Right ventricle myocardium superior (tissue), 1 donor: ENCODE measurements around the gene PRMT3. TPM values are rescaled to one million over a fixed set of nuclear protein-coding genes. Genes with fewer than 3 reads are reported as not detected.
"Not testable (repeated sequence)": the region's sequence is repeated elsewhere in the genome, so short reads cannot be mapped to it uniquely, and the experiment has no call there.

ENCODE experiments used
- ATAC-seq: fragments of 200-7000 bp; cut with Tn5 transposase; one replicate; pipeline ENCODE4 v1.9.1; 2020; ENCODE audit warnings: mild to moderate bottlenecking; ENCODE audit not compliant: poor library complexity
- DNase-seq: peaks from one replicate; pipeline ENCODE4 v3.0.0-alpha.2; 2020
- intact Hi-C: fragments of 100-400 bp; cut with DNase I; formaldehyde crosslinking; loops from one replicate; pipeline ENCODE4 v1.11.2; 2022
- total RNA-seq: library from RNA; stranded (reverse); fragmentation: NEBNext Ultra II Directional; extraction: Animal tissue kit (Norgen Biotek cat#: 25700); gene quantifications from one replicate; pipeline ENCODE4 v1.2.1, GENCODE V29; 2021
- donor health status: DM: no; HTN: yes; CAD: no; lungs with severe emphysema.

Gene PRMT3
- total RNA-seq, 1 donor from 2014 or later: 13.3 TPM

DNA sequence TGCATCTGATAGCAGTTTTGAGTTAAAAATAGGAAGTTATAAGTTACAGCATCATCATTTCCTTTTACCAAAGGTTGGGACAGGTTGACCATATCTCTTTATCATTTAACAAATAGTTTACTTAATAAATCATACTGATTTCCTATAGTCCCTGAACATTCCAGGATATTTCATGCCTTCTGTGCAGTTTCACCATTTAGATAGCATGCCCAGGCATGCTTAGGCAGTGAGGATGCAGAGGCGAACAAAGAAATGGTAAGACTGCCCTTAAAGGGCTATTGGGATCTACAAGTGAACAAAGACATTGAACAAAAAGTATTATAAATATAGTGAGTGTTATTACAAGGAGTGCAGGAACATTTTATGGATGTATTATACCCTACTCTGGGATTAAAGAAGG lies 96.4 kb downstream of the PRMT3 start:
- ATAC-seq (no peak), DNase-seq (no peak)
- intact Hi-C loops: no loop called here

DNA sequence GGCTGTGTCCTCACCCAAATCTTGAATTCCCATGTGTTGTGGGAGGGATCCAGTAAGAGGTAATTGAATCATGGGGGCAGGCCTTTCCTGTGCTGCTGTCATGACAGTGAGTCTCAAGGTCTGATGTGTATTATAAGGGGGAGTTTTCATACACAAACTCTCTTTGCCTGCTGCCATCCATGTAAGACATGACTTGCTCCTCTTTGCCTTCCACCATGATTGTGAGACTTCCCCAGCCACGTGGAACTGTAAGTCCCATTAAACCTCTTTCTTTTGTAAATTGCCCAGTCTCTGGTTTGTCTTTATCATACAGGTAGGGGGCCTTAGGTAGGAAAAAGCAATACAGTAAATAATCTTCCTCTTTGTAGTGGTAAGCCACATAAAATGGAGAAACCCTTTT lies 96.9 kb downstream of the PRMT3 start:
- DNase-seq, intact Hi-C loops, ATAC-seq: not testable (repeated sequence)

DNA sequence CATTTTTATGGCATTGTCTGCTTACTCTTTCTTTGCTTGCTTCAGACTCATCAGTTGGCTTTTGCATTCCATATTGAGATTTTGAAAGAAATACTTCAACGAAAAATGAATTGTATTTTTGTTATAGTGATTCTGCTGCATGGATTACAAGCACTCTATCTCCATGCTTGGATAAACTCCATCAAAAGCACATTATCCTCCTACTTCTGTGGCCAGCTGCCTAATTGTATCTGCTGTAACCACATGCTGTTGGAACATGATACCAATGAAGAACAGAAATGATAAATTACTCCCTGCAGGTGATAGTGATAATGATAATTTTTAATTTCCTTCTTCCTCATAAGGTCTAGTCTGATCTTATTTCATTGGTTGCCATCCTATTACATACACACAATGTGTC lies 100.8 kb downstream of the PRMT3 start:
- intact Hi-C loops: no loop called here
- ATAC-seq (no peak), DNase-seq (no peak)

DNA sequence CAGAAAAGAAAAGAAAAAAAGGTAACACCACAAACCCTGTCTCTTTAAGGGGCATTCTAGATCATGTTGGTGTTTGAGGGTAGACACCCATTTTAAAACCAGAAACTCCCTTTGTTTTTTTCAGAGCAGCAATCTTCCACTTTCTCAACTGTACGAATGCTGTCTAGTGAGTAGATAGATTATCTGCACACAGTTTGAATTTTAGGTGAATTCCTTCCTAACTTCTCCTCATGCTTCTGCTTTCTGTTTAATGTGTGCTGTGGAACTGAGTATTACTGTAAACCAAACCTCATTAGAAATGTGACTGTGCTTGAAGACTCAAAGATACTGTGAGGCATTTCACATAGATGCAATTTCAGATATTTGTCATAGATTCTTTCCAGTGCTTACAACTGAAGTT lies 102.4 kb downstream of the PRMT3 start:
- ATAC-seq (no peak), DNase-seq (no peak)
- intact Hi-C loops: no loop called here

DNA sequence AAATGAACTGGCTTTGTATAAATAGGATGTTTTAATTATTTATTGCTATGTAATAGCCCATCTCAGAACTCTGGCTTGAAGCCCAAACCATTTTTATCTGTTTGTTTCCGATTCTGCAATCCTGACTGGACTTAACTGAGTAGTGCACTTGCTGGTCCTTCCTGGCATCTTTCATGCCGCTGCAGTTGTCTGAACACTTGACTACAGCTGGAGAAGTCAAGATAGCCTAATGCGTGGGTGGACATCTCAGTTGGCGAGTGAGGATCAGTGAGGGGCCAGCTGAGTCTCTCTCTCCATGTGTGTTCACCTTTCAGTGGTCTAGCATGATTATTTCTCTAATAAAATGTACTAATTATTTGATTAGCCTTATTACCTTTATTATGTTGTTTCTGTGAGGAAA lies 105.8 kb downstream of the PRMT3 start:
- intact Hi-C loops: no loop called here

DNA sequence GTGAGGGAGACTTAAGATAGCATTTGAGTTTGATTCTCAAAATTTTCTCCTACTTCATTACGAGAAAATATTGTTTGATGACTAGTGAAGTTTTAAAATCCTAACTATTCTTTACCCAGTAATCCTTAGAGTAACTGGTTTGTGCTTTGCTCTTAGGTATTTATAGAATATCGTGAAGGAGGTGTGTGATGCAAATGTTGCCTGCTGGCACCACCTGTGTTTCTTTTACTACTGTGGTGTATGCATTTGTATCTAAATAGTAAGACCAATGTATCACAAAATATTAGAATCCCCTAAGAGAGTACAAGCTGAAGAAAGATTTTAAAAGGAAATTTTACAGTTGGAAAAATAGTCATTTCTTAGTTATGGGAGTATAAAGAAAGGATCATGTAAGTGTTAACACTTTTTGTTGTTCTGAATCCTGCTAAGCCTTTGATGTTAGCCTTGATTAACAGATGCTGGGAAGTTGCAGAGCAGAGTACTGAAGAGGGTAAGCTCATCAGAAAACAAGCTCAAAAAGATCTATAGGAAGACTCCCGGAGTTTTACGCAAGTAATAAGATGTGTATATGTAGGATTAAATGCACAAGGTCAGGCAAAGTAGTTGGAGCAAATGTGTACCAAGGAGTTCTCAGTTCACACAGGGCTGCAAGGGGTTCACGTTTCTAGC lies 109.7 kb downstream of the PRMT3 start:
- no peak for DNase-seq
- intact Hi-C loops: no loop called here
- no peak for ATAC-seq

More for the DNA sequence above, 105.8 kb downstream of the PRMT3 start:
- ATAC-seq: no peak
- DNase-seq: no peak

DNA sequence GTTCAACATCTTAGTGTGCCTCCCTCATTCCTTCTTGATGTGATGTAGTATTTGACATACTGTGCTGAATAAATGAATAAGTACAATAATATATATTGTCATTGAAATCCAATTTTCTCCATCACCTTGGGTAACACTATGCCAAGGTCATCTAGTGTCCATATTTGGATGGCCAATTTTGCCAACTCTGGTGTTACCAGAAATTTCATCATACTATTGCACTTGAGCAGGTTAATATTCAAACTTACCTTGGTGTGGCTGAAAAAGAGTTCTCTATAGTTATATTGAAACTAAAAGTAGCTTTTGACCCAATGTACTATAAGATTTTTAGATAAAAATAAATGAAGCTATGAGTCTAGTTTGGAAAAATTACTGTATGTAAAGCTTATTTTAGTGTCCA lies 113.7 kb downstream of the PRMT3 start:
- intact Hi-C loops: no loop called here
- DNase-seq (no peak), ATAC-seq (no peak)

DNA sequence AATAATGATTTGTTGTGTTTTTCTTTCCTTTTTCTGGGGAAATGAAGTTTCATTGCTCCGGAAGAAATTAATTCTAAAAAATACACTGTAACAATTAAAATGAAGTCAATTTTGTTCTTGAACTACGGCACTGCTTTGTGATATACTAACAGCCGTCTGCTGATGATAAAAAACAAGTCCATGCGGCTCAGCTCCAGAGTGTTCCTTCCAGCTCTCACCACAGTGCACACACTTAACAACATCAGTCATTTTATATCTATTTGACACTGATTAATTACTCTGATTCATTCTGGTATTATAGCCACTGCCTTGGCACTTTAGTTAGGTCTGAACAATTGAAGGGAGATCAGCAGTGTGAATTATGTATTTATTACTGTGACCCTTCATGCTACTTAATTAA lies 114.5 kb downstream of the PRMT3 start:
- ATAC-seq (no peak), DNase-seq (no peak)
- intact Hi-C loops: no loop called here

DNA sequence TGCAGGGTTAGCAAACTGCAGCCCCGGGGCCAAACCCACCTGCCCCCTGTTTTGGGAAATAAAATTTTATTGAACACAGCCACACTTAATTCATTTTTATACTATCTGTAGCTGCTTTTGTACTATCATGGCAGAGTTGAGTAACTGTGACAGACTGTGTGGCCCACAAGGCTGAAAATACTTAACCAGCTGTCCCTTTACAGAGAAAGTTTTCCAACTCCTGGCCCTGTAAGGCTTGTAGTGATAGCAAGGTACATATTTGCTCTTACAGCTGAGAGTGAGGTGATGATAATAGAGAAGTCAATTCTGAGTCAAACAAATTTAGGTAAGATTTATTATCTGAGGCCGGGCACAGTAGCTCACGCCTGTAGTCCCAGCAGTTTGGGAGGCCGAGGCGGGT lies 124.5 kb downstream of the PRMT3 start:
- ATAC-seq (peak; percentile 48), DNase-seq (no peak)
- intact Hi-C loops: no loop called here

DNA sequence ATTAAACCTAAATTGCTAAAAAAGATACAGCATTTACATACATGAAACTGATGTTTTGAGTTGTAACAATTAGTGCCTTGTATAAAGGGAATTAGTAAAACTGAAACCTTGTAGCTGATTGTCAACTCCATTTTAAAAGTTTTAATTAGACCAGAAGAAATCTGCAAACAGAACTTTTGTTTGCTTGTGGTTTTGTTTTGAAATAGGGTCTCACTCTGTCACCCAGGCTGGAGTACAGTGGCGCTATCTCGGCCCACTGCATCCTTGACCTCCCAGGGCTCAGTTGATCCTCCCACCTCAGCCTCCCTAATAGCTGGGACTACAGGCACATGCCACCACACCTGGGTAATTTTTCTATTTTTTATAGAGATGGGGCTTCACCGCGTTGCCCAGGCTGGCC lies 125.4 kb downstream of the PRMT3 start:
- intact Hi-C loops: no loop called here
- ATAC-seq (no peak), DNase-seq (no peak)

DNA sequence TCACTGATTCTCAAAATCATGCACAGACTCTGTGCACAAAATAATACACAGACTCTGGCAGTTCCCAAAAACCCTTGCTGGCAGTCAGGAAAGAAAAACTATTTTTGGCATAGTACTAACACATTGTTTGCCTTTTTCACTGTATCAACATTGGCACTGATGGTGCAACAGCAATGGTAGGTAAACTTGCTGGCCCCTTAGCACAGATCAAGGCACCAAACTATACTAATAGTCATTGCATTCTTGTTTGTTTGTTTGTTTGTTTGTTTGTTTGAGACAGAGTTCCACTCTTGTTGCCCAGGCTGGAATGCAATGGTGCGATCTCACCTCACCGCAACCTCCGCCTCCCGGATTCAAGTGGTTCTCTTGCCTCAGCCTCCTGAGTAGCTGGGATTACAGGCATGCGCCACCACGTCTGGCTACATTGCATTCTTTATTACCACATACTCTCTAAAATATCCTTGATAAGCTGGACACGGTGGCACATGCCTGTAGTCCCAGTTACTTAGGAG lies 130.9 kb downstream of the PRMT3 start:
- DNase-seq (no peak), ATAC-seq (peak; percentile 86)
- intact Hi-C loops: no loop called here

DNA sequence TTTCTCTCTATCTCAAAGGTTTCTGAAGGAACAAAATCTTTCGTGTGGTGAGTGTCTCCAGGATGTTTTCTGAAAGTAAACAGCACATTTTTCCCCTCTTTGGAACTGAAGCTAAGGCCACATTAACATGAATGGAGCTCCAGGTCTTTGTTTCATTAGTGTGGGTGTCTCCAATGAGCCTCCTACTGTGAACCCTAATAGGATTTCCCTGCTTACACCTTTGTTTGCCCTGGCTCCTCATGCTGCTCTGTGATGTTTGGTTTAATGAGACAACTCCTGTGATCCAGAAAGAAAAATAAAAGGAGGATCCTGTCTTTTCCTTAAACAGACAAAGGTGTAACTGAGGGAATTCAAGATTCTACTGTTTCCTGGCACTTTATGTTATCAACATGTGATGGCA lies 135.0 kb downstream of the PRMT3 start:
- DNase-seq (no peak), ATAC-seq (no peak)
- intact Hi-C loops: no loop called here

DNA sequence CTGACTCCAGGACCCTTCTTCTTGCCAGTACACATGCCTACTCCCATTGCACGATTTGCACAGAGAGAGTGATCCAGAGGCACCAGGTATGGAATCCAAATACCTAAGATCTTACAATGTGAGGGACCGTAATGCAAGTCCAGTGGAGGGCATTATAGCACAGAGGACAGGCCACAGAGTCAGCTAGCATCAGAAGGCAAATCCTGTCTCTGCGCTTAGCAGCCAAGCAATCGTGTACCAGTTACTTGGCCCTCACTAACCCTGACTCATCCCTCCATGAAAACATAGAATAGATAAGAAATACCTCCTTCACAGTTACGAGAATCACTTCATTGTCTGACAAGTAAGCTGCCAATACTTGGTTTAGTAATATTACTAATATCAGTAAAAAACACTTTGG lies 142.2 kb downstream of the PRMT3 start:
- ATAC-seq (no peak), DNase-seq (no peak)
- intact Hi-C loops: no loop called here

DNA sequence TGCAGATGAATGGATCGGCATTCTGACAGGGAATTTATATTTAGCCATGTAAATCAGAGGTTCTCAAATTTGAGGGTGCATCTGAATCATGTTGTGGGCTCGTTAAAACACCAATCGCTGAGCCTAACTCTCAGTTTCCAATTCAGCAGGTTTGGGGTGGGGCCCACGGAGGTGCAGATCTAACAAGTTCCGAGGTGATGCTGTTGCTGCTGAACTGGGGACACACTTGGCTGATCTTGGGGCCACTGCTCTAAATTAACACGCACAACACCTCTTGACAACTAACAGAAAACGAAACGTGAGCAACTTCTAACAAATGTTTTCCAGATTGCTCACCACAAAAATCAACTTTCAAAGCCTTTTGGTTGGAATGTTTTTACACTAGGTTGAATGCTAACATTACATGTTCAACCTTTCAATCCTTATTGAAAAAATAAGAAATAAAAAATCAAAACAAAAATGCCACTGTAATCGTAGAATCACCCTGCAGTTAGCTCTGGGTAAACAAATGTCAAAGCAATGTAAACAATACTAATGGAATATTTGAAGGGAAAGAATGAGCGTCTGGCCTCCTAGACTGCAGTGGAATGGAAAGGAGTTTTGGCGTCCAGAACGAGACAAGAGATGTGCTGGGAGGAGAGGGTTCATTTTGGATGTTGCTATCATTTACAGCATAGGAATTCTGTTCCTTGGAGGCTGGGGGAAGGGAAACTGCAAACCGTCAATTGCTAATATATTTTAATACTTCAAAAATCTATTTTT lies 143.6 kb downstream of the PRMT3 start:
- DNase-seq (no peak), ATAC-seq (no peak)
- intact Hi-C loops: no loop called here

DNA sequence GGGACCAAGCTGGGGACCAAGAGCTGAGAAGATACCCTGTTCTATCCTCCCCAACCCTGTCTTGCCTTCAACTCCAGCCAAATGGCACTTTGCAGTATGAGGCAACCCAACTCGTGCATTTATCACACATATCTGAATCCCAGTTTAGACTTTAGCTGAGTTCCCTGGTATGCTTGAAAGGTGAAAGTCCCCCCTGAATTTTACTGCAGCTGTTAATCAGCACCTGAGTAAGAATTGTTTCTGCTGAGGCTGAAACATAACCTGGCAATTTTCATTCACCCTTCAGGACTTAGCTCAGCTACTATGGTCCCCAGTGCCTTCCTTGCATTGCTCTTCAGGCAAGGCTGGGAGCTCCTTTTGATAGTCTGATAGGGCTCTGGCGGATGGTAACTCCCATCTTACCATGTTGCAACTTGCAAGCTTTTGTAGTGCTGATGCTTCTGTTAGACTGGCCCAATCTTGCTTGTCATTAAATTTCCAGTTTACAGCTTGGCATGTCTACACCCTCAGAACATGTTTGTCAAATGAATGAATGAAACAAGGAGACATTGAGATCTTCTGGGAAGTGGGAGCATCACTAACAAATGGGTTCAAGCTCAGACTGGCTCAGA lies 147.9 kb downstream of the PRMT3 start:
- no peak for DNase-seq
- no peak for ATAC-seq
- intact Hi-C loops: no loop called here

DNA sequence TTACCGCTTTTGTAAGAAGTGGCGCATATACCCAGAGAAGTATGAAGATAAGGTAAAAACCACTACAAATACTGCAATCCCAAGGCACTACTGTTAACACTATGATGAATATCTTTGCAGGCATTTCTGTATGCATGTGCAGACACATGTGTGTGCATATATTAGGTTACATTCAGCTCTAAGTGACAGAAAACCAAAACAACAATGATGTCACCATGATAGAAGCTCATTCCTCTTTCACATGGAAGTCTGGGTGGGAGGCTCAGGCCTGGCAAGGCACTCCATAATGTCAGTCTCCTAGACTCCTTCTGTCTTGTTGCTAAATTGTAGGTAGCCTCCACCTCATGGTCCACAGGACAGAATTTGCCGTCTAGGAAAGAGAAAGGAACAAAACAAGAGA lies 148.8 kb downstream of the PRMT3 start:
- ATAC-seq: no peak
- intact Hi-C loops: no loop called here
- no peak for DNase-seq

DNA sequence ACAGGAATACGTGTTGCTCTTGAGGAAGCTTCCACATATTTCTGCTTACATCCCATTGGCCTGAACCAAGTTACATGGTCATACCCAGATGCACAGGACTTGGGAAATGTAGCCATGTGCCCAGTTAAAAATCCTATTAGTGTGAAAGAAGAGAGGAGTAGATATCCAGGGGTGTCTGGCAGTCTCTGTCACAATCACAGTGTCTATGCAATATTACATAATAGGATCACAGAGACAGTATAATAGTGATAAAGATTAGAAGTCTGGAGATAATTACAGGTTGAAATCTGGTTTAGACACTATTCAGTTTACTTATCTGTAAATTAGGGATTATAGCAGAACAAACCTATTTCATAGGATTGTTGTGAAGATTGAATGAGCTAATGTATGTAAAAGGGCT lies 149.3 kb downstream of the PRMT3 start:
- ATAC-seq (no peak), DNase-seq (no peak)
- intact Hi-C loops: no loop called here

DNA sequence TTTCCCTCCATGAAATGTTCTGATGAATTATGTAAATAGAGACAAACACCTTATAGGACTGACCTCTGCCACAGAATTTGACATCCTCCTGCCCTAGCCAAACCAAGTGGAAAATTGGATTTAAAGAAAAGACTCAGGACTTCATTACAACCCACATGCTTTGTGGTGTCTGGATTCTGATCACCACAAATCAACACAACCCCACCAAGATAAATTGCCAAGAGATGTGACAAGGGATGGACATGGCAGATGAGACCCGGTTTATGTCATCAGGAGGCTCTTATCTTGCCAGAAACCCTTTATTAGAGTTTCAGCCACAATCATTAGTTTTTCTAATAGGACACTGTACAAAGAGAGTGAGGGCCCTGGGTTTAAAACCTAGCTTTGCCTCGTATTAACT lies 154.0 kb downstream of the PRMT3 start:
- no peak for DNase-seq
- intact Hi-C loops: no loop called here
- ATAC-seq: no peak

DNA sequence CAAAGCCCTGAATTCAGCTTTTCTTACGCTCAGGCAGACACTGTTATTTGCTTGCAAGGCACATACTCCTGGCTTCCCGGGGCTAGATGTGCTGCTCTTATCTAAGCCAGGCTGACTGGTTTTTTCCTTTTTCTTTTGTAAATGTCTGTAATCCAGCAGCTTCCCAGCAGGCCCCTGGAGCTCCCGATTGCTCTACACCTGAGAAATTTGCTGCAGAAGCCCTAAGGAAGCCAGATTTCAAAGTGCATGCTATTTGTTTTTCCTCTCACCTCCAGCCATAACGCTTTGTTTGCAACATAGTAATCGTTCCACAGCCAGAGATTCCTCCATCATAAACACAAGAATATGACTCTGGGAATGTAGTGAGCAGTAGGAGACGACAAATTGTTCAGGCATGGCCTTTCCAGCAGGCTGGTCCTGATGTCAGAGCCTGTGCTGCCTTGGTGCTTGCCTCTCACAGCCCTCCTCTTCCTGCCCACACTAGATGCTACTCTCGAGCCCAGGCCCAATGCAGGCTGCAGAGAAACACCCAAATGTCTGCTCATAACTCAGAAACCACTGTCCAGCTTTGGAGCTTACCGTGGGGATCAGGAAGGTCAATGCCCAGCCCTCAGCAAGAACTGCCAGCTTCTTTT lies 157.2 kb downstream of the PRMT3 start:
- DNase-seq (no peak), ATAC-seq (no peak)
- intact Hi-C loops: no loop called here

DNA sequence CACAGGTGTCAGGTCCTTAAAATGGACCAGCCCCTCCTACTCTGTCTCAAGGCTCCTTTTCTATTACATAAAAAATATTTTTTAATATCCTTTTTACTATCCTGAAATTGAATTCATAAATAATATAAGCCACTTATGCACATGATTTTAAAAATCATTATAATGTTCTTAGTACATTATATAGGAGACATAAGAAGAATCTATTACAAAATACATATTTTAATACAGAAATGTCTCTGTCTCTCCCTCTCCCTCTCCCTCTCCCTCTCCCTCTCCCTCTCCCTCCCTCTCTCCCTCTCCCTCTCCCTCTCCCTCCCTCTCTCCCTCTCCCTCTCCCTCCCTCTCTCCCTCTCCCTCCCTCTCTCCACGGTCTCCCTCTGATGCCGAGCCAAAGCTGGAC lies 159.9 kb downstream of the PRMT3 start:
- no peak for DNase-seq
- intact Hi-C loops: no loop called here
- no peak for ATAC-seq
